GM19099 (cell line): ENCODE measurements around the gene MEN1.

ENCODE experiments used
- POLR2A ChIP-seq: IDR thresholded peaks from 3 replicates; pipeline ENCODE4 v1.6.1; 2011; ENCODE audit warnings: low read depth; ENCODE audit not compliant: insufficient read length; ENCODE audit errors: extremely low read depth

The MEN1 gene

GRCh38 chr11:64759131-64759721 lies 51.1 kb downstream of the MEN1 start:
- TF ChIP-seq POLR2A: no peak

- TF ChIP-seq POLR2A: no peak
Observed at GRCh38 chr11:64758330-64759079, 51.8 kb downstream of the MEN1 start.

GRCh38 chr11:64757549-64758329 lies 52.6 kb downstream of the MEN1 start:
- TF ChIP-seq POLR2A: no peak

GRCh38 chr11:64755681-64756361 lies 54.5 kb downstream of the MEN1 start:
- TF ChIP-seq POLR2A: no peak

GRCh38 chr11:64754919-64755662 lies 55.3 kb downstream of the MEN1 start:
- TF ChIP-seq POLR2A: no peak

GRCh38 chr11:64754124-64754918 lies 56.0 kb downstream of the MEN1 start:
- TF ChIP-seq POLR2A: no peak
